Progenitor cell of endocrine pancreas (in vitro differentiated cells): ENCODE data around the gene ALG10. TPM values are rescaled to one million over a fixed set of nuclear protein-coding genes. Genes with fewer than 3 reads are reported as not detected.
"Not testable (repeated sequence)": the region's sequence is repeated elsewhere in the genome, so short reads cannot be mapped to it uniquely, and the experiment has no call there.

ENCODE experiments used
- DNase-seq: peaks from one replicate; pipeline ENCODE4 v3.0.0; 2021; ENCODE audit warnings: low spot score; ENCODE audit not compliant: unreplicated experiment
- H3K27ac Mint-ChIP-seq: 2 replicates; pipeline ENCODE4 v1.8.0; 2021; ENCODE audit warnings: mild to moderate bottlenecking, moderate library complexity, mixed read lengths
- H3K27me3 Mint-ChIP-seq: 2 replicates; pipeline ENCODE4 v1.8.0; 2021; ENCODE audit warnings: mixed read lengths
- H3K36me3 Mint-ChIP-seq: 2 replicates; pipeline ENCODE4 v1.8.0; 2022; ENCODE audit warnings: mixed read lengths; ENCODE audit not compliant: insufficient read depth
- H3K4me1 Mint-ChIP-seq: 2 replicates; pipeline ENCODE4 v1.8.0; 2021; ENCODE audit warnings: low read depth, mixed read lengths
- H3K4me3 Mint-ChIP-seq: 2 replicates; pipeline ENCODE4 v1.8.0; 2021; ENCODE audit warnings: low read depth, mild to moderate bottlenecking, moderate library complexity, mixed read lengths
- H3K9me3 Mint-ChIP-seq: 2 replicates; pipeline ENCODE4 v1.8.0; 2021; ENCODE audit warnings: low read depth, mixed read lengths
- long read RNA-seq: library from polyadenylated mRNA; unstranded; transcript quantifications from one replicate; pipeline ENCODE4 v2.0.0, GENCODE V29; 2020
- total RNA-seq: library from RNA; stranded (reverse); gene quantifications from 2 replicates; pipeline ENCODE4 v1.2.1, GENCODE V29; 2021
- TF ChIP-seq, protein P1 (sequence below): fragments of 200-600 bp; sonication (generic); IDR thresholded peaks from one replicate; pipeline ENCODE4 v1.5.0; 2021; ENCODE audit warnings: antibody characterized with exemption, mild to moderate bottlenecking; ENCODE audit not compliant: unreplicated experiment

The ALG10 gene, protein sequence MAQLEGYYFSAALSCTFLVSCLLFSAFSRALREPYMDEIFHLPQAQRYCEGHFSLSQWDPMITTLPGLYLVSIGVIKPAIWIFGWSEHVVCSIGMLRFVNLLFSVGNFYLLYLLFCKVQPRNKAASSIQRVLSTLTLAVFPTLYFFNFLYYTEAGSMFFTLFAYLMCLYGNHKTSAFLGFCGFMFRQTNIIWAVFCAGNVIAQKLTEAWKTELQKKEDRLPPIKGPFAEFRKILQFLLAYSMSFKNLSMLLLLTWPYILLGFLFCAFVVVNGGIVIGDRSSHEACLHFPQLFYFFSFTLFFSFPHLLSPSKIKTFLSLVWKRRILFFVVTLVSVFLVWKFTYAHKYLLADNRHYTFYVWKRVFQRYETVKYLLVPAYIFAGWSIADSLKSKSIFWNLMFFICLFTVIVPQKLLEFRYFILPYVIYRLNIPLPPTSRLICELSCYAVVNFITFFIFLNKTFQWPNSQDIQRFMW
- 21.6 and 23.6 TPM in 2 replicates for total RNA-seq
- long read RNA-seq, transcript ALG10-201 (3 exons, 3,128 nt): major isoform, 25 of 33 reads
- long read RNA-seq, partial matches to known transcripts: 0 of 33 reads
- long read RNA-seq, other reads (novel, unspliced or antisense): 6 of 33 reads

DNA sequence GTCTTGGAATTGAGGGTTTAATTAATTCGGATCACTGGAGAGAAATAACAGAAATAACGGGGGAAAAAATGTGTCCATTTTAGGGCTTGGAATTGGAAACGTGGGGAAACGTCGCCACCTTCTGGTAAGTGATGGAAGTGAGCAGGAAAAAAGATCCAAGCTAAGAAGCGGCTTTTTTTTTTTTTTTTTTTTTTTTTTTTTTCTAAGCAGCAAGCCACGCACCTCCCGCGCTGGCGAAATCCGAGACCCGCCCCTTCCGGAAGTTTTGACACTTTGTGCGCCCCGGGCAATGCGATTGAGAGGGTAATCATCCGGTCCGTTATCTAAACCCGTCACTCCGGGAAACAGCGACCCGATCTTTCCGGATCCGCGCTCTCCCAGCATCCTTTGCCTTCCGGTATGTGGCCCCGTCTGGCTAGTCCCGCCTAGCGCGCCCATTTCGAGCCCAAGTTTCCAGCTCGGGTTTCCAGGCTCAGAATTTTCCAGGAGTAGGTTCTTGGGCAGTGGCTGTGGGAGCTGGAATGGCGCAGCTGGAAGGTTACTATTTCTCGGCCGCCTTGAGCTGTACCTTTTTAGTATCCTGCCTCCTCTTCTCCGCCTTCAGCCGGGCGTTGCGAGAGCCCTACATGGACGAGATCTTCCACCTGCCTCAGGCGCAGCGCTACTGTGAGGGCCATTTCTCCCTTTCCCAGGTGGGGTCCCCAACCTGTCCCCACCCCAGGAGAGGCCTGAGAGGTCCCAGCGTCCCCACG, at the start of gene ALG10:
Gene ALG10 (plus strand): TSS at position 418 of the 752 bp plus-strand sequence. CDS start 104 bp downstream, at position 522.
- Mint-ChIP-seq H3K27ac (peak within 1 kb of the TSS; percentile 99), H3K4me3 (peak within 1 kb of the TSS; percentile 90), H3K9me3 (no peaks in the 10 kb centered on the region), H3K36me3 (peaks cover 3% of the 10 kb centered on the region), H3K4me1 (peaks cover 18% of the 10 kb centered on the region), H3K27me3 (no peaks in the 10 kb centered on the region)
- peak; percentile 93 for DNase-seq
- TF ChIP-seq, protein P1, sequence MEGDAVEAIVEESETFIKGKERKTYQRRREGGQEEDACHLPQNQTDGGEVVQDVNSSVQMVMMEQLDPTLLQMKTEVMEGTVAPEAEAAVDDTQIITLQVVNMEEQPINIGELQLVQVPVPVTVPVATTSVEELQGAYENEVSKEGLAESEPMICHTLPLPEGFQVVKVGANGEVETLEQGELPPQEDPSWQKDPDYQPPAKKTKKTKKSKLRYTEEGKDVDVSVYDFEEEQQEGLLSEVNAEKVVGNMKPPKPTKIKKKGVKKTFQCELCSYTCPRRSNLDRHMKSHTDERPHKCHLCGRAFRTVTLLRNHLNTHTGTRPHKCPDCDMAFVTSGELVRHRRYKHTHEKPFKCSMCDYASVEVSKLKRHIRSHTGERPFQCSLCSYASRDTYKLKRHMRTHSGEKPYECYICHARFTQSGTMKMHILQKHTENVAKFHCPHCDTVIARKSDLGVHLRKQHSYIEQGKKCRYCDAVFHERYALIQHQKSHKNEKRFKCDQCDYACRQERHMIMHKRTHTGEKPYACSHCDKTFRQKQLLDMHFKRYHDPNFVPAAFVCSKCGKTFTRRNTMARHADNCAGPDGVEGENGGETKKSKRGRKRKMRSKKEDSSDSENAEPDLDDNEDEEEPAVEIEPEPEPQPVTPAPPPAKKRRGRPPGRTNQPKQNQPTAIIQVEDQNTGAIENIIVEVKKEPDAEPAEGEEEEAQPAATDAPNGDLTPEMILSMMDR: peak; percentile 81

DNA sequence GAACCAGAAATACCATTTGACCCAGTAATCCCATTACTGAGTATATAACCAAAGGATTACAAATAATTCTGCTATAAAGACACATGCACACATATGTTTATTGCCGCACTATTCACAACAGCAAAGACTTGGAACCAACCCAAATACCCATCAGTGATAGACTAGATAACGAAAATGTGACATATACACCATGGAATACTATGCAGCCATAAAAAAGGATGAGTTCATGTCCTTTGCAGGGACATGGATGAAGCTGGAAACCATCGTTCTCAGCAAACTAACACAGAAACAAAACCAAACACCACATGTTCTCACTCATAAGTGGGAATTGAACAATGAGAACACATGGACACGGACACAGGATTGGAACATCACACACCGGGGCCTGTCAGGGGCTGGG, 49.4 kb upstream of the ALG10 start:
- not testable (repeated sequence) for DNase-seq, H3K4me3 Mint-ChIP-seq, H3K4me1 Mint-ChIP-seq, H3K36me3 Mint-ChIP-seq, H3K27ac Mint-ChIP-seq, H3K27me3 Mint-ChIP-seq
- peaks cover 25% of the 10 kb centered on the region for H3K9me3 Mint-ChIP-seq

DNA sequence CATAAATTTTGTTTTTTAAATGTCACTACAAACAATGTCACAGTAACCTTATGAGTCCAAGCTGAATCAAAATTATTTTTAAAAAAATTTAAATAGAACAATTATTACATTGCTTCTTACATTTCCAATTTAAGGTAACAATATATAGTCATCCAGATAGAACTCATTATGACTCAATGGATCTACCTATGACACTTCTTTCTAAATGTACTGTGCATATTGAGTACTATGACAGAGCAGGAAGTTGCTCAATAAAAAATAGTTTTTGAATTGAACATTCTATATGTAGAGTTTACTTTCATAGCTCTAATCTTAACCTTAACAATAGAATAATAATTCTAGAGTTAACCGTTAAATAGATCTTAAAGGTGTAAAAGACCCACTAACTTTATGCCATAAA, 44.4 kb upstream of the ALG10 start:
- TF ChIP-seq, protein P1: no peak
- no peaks in the 10 kb centered on the region for H3K4me1 Mint-ChIP-seq
- DNase-seq: no peak
- H3K36me3 Mint-ChIP-seq: no peaks in the 10 kb centered on the region
- peaks cover 12% of the 10 kb centered on the region for H3K9me3 Mint-ChIP-seq
- no peaks in the 10 kb centered on the region for H3K27me3 Mint-ChIP-seq
- no peak overlapping the region for H3K27ac Mint-ChIP-seq
- no peak overlapping the region for H3K4me3 Mint-ChIP-seq

DNA sequence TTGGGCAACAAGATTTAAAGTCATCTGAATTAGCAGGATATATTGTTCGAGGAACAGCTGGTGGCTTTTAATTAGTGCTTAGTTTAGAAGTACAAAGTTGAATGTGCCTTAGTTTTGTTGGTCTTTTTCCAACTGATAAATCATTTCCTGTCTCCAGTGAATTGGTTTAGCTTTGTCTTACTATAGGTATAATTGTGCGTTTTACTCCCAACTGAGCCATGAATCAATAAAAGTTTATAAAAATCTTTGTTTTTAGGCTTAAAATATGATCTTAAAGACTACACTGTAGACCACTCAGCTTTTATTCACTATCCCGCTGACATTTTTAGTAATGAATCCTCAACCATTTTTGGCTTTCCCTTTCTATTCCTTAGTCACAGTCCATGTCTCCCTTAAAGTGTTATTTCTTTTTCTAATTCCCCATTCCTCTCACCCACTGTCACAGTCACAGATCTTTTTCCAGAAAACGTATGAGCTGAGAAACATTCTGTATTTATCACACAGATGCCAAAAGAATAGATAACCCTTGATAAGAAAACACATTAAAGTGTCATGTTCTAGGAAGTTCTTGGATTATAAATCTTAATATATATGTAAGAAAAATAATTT, 34.0 kb upstream of the ALG10 start:
- Mint-ChIP-seq H3K27ac (peak overlapping the region; percentile 33), H3K9me3 (no peaks in the 10 kb centered on the region), H3K27me3 (peaks cover 3% of the 10 kb centered on the region), H3K4me1 (peaks cover 2% of the 10 kb centered on the region), H3K36me3 (no peaks in the 10 kb centered on the region), H3K4me3 (no peak overlapping the region)
- TF ChIP-seq, protein P1: no peak
- DNase-seq: no peak

DNA sequence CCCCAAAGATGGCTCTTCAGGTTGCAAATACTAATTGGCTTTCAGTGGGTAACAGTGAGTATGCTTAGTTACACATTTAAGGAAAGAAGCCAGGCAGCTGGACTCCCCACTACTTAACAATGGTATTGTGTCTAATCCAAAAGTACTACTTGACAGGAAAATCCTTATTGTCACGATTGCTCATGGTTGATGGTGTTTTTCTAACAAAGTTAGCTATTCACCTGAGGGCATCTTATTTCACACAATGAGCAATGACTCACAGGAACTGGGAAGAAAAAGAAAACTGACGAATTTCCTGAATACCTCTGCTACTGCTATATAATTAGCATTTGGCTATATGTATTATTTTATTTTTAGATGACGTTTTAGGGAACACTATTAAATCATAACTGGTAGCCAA, 33.4 kb upstream of the ALG10 start:
- Mint-ChIP-seq H3K27me3 (peaks cover 3% of the 10 kb centered on the region), H3K4me1 (peaks cover 2% of the 10 kb centered on the region), H3K4me3 (no peak overlapping the region), H3K9me3 (no peaks in the 10 kb centered on the region), H3K27ac (no peak overlapping the region), H3K36me3 (no peaks in the 10 kb centered on the region)
- TF ChIP-seq, protein P1: no peak
- no peak for DNase-seq
